NCI-H510A (cell line): ENCODE measurements around the gene CHRNE.
"Not testable (repeated sequence)": the region's sequence is repeated elsewhere in the genome, so short reads cannot be mapped to it uniquely, and the experiment has no call there.

Experiments
- DNase-seq: peaks from one replicate; lab custom pipeline; 2025; lab: John Stamatoyannopoulos, UW

The CHRNE gene

GRCh38 chr17:4939796-4940554, 37.1 kb upstream of the CHRNE start, which contains the start of the genes RNF167 and SLC25A11:
Gene RNF167, plus strand, starts transcription at chr17:4940268. Its CDS starts 642 bp downstream, at chr17:4940910.
Gene SLC25A11, minus strand, starts transcription at chr17:4940046. Its CDS starts 136 bp downstream, at chr17:4939910.
- peak; percentile 95 for DNase-seq

GRCh38 chr17:4939546-4939795, 36.6 kb upstream of the CHRNE start:
- DNase-seq: no peak

- no peak for DNase-seq
Observed at GRCh38 chr17:4938688-4939545, 36.0 kb upstream of the CHRNE start.

GRCh38 chr17:4938069-4938491, 35.2 kb upstream of the CHRNE start:
- DNase-seq: no peak

- DNase-seq: no peak
Observed at GRCh38 chr17:4937553-4937952, 34.7 kb upstream of the CHRNE start.

- no peak for DNase-seq
Observed at GRCh38 chr17:4936436-4936835, 33.5 kb upstream of the CHRNE start.

GRCh38 chr17:4935650-4936049, 32.8 kb upstream of the CHRNE start:
- DNase-seq: no peak

GRCh38 chr17:4934173-4934979, 31.5 kb upstream of the CHRNE start:
- DNase-seq: no peak

- no peak for DNase-seq
Observed at GRCh38 chr17:4933646-4934045, 30.7 kb upstream of the CHRNE start.

- DNase-seq: no peak
Observed at GRCh38 chr17:4932756-4933155, 29.9 kb upstream of the CHRNE start.

GRCh38 chr17:4931963-4932362, 29.1 kb upstream of the CHRNE start, which contains the start of gene GP1BA:
Gene GP1BA, plus strand, starts transcription at chr17:4932277. Its CDS starts 328 bp downstream, at chr17:4932605.
- DNase-seq: no peak

GRCh38 chr17:4928881-4929280, 26.0 kb upstream of the CHRNE start:
- no peak for DNase-seq

GRCh38 chr17:4926577-4927335, 23.9 kb upstream of the CHRNE start:
- DNase-seq: not testable (repeated sequence)

- no peak for DNase-seq
Observed at GRCh38 chr17:4921320-4921719, 18.4 kb upstream of the CHRNE start.

- no peak for DNase-seq
Observed at GRCh38 chr17:4920351-4921048, 17.6 kb upstream of the CHRNE start.

GRCh38 chr17:4919511-4920047, 16.7 kb upstream of the CHRNE start:
- no peak for DNase-seq

- DNase-seq: not testable (repeated sequence)
Observed at GRCh38 chr17:4914551-4914950, 11.7 kb upstream of the CHRNE start.

GRCh38 chr17:4913994-4914393, 11.1 kb upstream of the CHRNE start:
- DNase-seq: no peak

GRCh38 chr17:4908711-4909496, 6.0 kb upstream of the CHRNE start:
- peak; percentile 70 for DNase-seq

- DNase-seq: no peak
Observed at GRCh38 chr17:4908301-4908700, 5.4 kb upstream of the CHRNE start.
